Measurements from ENCODE around the gene TMEM154. TPM values are rescaled to one million over a fixed set of nuclear protein-coding genes. Genes with fewer than 3 reads are reported as not detected.

Gene TMEM154
- total and polyA plus RNA-seq, 12 donors = 0.10 to 3.6 (median 0.33) TPM; not detected in 1

GRCh38 chr4:152599095-152599494 is 80.7 kb downstream of the TMEM154 start:
- no peak overlapping the region for H3K4me3 ChIP-seq

DNA sequence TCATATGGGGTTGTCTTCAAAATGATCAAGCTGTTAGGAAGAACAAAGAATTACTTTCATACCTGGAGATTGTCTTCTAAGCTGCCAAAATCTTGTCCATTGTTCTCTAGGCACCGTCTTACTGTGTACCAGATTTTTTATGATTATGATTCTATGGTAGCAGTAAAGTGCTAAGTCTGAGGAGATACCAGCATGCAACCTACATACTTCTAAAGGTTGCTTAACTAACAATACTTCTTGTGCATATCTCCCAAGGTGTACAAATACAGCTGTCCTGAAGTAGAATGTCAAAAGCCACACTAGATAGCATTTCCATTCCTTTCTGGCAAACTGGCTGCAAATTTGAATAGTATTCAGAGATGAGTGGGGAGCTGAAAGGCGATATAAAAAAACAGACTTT is 81.3 kb downstream of the TMEM154 start:
- WGBS, 4 donors = 77 to 92% (median 89%) methylated on average over 2 of the region's 2 CpGs
- DNase-seq = no peak
- H3K9me3 ChIP-seq (replicated peaks in 1 of 3) = no peaks in the 10 kb centered on the region
- H3K36me3 ChIP-seq (replicated peaks in 1 of 2) = no peaks in the 10 kb centered on the region
- intact Hi-C loops (cut with DNase I) = no loop called here
- H3K27me3 ChIP-seq = no peaks in the 10 kb centered on the region
- TF ChIP-seq, protein P1, sequence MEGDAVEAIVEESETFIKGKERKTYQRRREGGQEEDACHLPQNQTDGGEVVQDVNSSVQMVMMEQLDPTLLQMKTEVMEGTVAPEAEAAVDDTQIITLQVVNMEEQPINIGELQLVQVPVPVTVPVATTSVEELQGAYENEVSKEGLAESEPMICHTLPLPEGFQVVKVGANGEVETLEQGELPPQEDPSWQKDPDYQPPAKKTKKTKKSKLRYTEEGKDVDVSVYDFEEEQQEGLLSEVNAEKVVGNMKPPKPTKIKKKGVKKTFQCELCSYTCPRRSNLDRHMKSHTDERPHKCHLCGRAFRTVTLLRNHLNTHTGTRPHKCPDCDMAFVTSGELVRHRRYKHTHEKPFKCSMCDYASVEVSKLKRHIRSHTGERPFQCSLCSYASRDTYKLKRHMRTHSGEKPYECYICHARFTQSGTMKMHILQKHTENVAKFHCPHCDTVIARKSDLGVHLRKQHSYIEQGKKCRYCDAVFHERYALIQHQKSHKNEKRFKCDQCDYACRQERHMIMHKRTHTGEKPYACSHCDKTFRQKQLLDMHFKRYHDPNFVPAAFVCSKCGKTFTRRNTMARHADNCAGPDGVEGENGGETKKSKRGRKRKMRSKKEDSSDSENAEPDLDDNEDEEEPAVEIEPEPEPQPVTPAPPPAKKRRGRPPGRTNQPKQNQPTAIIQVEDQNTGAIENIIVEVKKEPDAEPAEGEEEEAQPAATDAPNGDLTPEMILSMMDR (IDR thresholded peaks at IDR 0.05) = no peak
- no peak for TF ChIP-seq POLR2A (IDR thresholded peaks at IDR 0.05)
- H3K27ac ChIP-seq = no peak overlapping the region
- no peaks in the 10 kb centered on the region for H3K4me1 ChIP-seq (replicated peaks in 1 of 2)
- no peak overlapping the region for H3K4me3 ChIP-seq

More at GRCh38 chr4:152599095-152599494, 80.7 kb downstream of the TMEM154 start:
- WGBS, 4 donors = 70 to 80% (median 73%) methylated on average over 6 of the region's 6 CpGs
- DNase-seq = no peak
- H3K27me3 ChIP-seq = no peaks in the 10 kb centered on the region
- H3K9me3 ChIP-seq (replicated peaks in 1 of 3) = no peaks in the 10 kb centered on the region
- peak overlapping the region in 1 of 5 donors; percentile 6 for H3K27ac ChIP-seq
- intact Hi-C loops (cut with DNase I) = no loop called here
- H3K36me3 ChIP-seq (replicated peaks in 1 of 2) = no peaks in the 10 kb centered on the region
- no peak for TF ChIP-seq POLR2A (IDR thresholded peaks at IDR 0.05)
- TF ChIP-seq, protein P1 (IDR thresholded peaks at IDR 0.05) = no peak
- no peaks in the 10 kb centered on the region for H3K4me1 ChIP-seq (replicated peaks in 1 of 2)

DNA sequence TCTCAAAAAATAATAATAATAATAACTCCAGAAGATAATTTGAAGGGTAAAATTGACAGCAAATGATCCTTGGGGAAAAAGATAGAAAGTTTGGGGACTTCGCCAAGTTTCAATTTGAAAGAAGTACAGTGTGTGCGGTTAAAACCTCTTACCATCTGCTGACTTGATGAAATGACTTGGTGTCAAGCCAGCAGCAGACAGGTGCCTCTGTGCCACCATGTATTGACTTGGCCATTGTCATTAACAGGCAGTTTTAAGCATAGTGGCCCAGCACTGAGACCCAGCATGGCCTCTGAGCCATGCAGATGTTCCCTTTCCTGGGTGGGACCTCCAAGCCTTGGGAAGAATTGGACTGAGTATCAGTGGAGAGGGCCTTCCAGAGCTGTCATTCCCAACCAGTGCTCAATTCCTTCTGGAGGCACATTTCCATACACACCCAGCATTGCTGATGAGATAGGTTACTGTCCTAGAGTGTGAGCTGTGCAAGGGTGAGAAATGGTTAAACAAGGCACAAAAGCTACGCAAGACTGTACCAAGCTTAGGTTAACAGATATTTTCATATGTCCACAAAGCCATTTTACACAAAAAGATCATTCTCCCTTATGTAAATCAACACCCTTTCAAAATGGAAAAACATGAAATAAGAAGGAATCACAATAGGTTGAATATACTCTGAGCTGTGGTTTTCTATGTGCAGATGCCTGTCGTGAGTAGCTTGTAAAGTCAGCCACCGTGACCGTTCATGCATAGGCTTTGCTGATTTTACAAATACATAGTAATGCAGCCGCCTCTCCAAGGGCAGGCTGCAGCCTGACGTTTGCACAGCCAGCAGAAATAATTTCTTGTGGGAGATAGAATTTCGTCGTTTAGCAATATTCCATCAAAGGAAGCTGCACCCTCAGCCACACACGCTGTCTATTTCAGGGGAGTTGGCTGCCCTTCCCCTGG is 84.5 kb downstream of the TMEM154 start:
- Histone ChIP-seq H3K36me3 (replicated peaks in 1 of 2) (no peaks in the 10 kb centered on the region), H3K9me3 (replicated peaks in 1 of 3) (no peaks in the 10 kb centered on the region), H3K27me3 (no peaks in the 10 kb centered on the region), H3K4me1 (replicated peaks in 1 of 2) (peaks cover 0 to 7% of the 10 kb centered on the region in 2 donors), H3K4me3 (no peak overlapping the region), H3K27ac (no peak overlapping the region)
- no peak for DNase-seq
- intact Hi-C loops (cut with DNase I) = no loop called here
- no peak for TF ChIP-seq POLR2A (IDR thresholded peaks at IDR 0.05)
- TF ChIP-seq, protein P1 (IDR thresholded peaks at IDR 0.05) = no peak
- 48 to 61% (median 56%) methylated on average over 11 of the region's 11 CpGs for WGBS, 4 donors

GRCh38 chr4:152594057-152594456 is 85.7 kb downstream of the TMEM154 start:
- DNase-seq = no peak
- Histone ChIP-seq H3K27me3 (no peaks in the 10 kb centered on the region), H3K36me3 (replicated peaks in 1 of 2) (no peaks in the 10 kb centered on the region), H3K4me1 (replicated peaks in 1 of 2) (peaks cover 0 to 7% of the 10 kb centered on the region in 2 donors), H3K4me3 (no peak overlapping the region), H3K27ac (no peak overlapping the region), H3K9me3 (replicated peaks in 1 of 3) (no peaks in the 10 kb centered on the region)
- 68 to 79% (median 73%) methylated on average over 2 of the region's 2 CpGs for WGBS, 4 donors
- TF ChIP-seq POLR2A (IDR thresholded peaks at IDR 0.05) = no peak
- TF ChIP-seq, protein P1 (IDR thresholded peaks at IDR 0.05) = no peak
- intact Hi-C loops (cut with DNase I) = no loop called here
